Stimulated activated effector memory CD8-positive, alpha-beta T cell treated with anti-CD3 and anti-CD28 coated beads, Interleukin-12 subunit alpha, Interleukin-12 subunit beta, amount 100 ng/mL, for 72 hours (primary cell): ENCODE measurements around the gene INSL6.
A peak's percentile ranks its signal among the peaks of the same experiment; 100 is the strongest.
"Not testable (repeated sequence)": the region's sequence is repeated elsewhere in the genome, so short reads cannot be mapped to it uniquely, and the experiment has no call there.

Experiments used
- ATAC-seq: fragments of 150-1000 bp; cut with Tn5 transposase; 2 replicates; pipeline ENCODE4 v1.10.0; 2021
- DNase-seq, 2 donors: peaks; one replicate each; pipeline ENCODE4 v3.0.0; 2021 to 2022; ENCODE audit warnings: low spot score in 2 of 2
- H3K27ac Mint-ChIP-seq: one replicate; pipeline ENCODE4 v1.8.0; 2022; ENCODE audit warnings: mild to moderate bottlenecking, mixed read lengths
- H3K36me3 Mint-ChIP-seq: one replicate; pipeline ENCODE4 v1.8.0; 2022; ENCODE audit warnings: mild to moderate bottlenecking, mixed read lengths
- H3K4me1 Mint-ChIP-seq: one replicate; pipeline ENCODE4 v1.8.0; 2022; ENCODE audit warnings: mixed read lengths
- H3K4me3 Mint-ChIP-seq: one replicate; pipeline ENCODE4 v1.8.0; 2022; ENCODE audit warnings: mild to moderate bottlenecking, mixed read lengths
- H3K9me3 Mint-ChIP-seq: one replicate; pipeline ENCODE4 v1.8.0; 2022; ENCODE audit warnings: mixed read lengths

The INSL6 gene, protein sequence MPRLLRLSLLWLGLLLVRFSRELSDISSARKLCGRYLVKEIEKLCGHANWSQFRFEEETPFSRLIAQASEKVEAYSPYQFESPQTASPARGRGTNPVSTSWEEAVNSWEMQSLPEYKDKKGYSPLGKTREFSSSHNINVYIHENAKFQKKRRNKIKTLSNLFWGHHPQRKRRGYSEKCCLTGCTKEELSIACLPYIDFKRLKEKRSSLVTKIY

DNA sequence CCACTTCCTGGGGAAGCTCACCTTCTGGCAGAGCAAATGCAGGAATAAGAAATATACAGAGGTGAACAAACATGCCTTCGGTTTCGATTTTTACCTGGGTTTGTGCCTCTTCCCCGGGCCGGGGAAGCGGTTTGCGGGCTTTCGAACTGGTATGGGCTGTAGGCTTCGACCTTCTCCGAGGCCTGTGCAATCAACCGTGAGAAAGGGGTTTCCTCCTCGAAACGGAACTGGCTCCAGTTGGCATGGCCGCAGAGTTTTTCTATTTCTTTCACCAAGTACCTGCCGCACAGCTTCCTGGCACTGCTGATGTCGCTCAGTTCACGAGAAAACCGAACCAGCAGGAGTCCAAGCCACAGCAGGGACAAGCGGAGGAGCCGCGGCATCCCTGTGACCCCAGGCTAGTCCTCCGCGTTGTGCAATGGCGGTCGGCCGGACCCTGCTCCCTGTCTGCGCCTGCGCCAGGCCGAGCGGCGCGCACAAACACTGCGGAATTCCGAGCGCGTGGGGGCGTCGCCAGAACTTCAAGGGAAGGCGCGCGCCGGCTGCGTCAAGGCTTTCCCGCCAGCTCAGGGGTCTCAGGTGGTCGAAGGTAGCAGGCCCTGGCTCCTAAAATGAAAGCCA, at the start of gene INSL6:
INSL6 (minus strand) TSS at position 420 of the 621 bp plus-strand sequence; CDS start at position 383, 37 bp downstream.
- Mint-ChIP-seq H3K9me3 (no peaks in the 10 kb centered on the region), H3K27ac (no peak within 1 kb of the TSS), H3K4me3 (no peak within 1 kb of the TSS), H3K36me3 (no peaks in the 10 kb centered on the region), H3K4me1 (peaks cover 5% of the 10 kb centered on the region)
- ATAC-seq (no peak), DNase-seq (no peak)

DNA sequence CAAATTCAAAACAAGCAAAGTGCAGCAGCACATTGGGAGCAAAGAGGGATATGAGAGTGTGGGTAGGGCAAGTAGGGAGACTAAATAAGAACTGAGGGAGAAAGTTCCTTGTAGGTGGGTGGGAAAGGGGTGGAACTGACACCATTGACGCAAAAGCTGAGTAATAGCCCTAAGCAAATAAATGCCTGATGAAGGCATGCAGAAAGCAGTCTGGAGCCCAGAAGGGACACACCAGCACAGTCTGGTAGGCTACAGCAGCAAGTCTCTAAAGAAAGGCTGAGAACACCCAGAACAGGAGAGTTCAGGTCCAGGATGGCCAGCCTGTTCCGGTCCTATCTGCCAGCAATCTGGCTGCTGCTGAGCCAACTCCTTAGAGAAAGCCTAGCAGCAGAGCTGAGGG, 45.8 kb upstream of the INSL6 start, which contains the start of gene INSL4:
INSL4 (plus strand) TSS at position 208 of the 400 bp plus-strand sequence; CDS start at position 313, 105 bp downstream.
- Mint-ChIP-seq H3K9me3 (no peaks in the 10 kb centered on the region), H3K4me1 (no peaks in the 10 kb centered on the region), H3K4me3 (no peak within 1 kb of the TSS), H3K27ac (no peak within 1 kb of the TSS), H3K36me3 (no peaks in the 10 kb centered on the region)
- ATAC-seq (no peak), DNase-seq (no peak)

- no peak overlapping the region for H3K27ac Mint-ChIP-seq
- ATAC-seq = no peak
Measured at GRCh38 chr9:5230554-5230953, 45.1 kb upstream of the INSL6 start.

GRCh38 chr9:5205071-5205470, 19.6 kb upstream of the INSL6 start:
- DNase-seq (no peak), ATAC-seq (peak; percentile 76)
- H3K9me3 Mint-ChIP-seq = peaks cover 5% of the 10 kb centered on the region
- H3K27ac Mint-ChIP-seq = no peak overlapping the region
- H3K4me1 Mint-ChIP-seq = no peaks in the 10 kb centered on the region
- no peaks in the 10 kb centered on the region for H3K36me3 Mint-ChIP-seq
- no peak overlapping the region for H3K4me3 Mint-ChIP-seq

More at GRCh38 chr9:5230554-5230953, 45.1 kb upstream of the INSL6 start:
- no peaks in the 10 kb centered on the region for H3K36me3 Mint-ChIP-seq
- DNase-seq = no peak
- H3K4me3 Mint-ChIP-seq = no peak overlapping the region
- no peaks in the 10 kb centered on the region for H3K4me1 Mint-ChIP-seq
- H3K9me3 Mint-ChIP-seq = no peaks in the 10 kb centered on the region

DNA sequence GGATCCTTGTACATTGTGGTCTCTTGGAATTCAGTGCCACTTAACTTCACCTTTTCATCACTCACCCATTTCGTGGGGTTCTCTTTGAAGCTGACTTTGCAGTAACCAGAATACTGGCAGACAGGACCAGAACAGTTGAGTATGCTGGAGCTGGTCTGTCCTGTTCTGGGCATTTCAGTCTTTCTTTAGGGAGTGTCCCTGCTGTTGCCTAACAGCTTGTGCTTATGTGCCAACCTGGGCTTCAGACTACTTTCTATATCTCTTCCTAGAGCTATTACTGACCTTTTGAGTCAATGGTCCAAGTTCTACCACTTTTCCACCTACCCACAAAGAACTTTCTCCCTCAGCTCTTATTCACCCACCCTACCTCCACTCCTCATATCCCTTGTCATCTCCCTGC, 10.0 kb upstream of the INSL6 start:
- H3K27ac Mint-ChIP-seq = no peak overlapping the region
- no peaks in the 10 kb centered on the region for H3K9me3 Mint-ChIP-seq
- no peaks in the 10 kb centered on the region for H3K4me1 Mint-ChIP-seq
- no peak for ATAC-seq
- no peak for DNase-seq
- H3K36me3 Mint-ChIP-seq = no peaks in the 10 kb centered on the region
- no peak overlapping the region for H3K4me3 Mint-ChIP-seq

DNA sequence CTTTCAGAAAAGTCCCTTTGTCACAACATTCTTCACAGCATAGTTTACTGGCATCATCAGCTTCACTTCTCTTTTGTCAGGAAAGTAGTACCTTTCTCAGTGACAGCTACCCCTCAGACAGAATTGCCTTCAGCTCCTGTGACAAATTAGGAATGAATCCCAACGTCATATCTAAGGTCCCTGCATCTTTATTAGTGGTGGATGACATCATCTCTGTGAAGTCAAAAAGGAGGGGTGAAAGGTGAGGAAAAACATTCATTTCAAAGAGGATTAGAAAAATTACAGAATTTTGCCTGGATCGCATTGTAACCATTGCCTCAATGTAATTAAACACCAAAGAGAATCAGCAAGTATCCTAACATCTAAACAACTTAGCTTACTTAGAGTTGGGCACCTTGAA, 7.9 kb upstream of the INSL6 start:
- DNase-seq (no peak), ATAC-seq (no peak)
- no peaks in the 10 kb centered on the region for H3K36me3 Mint-ChIP-seq
- no peak overlapping the region for H3K4me3 Mint-ChIP-seq
- H3K4me1 Mint-ChIP-seq = no peaks in the 10 kb centered on the region
- H3K9me3 Mint-ChIP-seq = no peaks in the 10 kb centered on the region
- H3K27ac Mint-ChIP-seq = no peak overlapping the region

DNA sequence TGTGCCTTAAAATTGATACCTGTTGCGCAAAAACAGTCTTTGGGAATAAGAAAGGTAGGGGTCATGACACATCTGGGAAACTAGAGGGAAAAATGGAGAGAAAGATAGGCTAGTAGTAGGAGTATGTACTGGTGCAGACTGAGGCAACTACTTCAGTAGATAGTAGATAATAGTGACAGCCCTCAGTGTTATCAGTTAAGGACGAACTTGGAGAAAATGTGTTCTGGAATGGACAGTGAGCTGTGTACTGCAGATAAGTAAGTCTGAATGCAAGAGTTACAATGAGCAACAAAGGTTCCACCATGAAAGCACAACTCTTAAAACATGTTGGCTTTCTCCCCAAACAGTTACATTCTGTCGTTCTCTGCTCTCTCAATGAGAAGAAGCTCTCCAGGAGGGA, 6.5 kb upstream of the INSL6 start:
- no peaks in the 10 kb centered on the region for H3K4me1 Mint-ChIP-seq
- H3K27ac Mint-ChIP-seq = no peak overlapping the region
- ATAC-seq (no peak), DNase-seq (no peak)
- no peaks in the 10 kb centered on the region for H3K36me3 Mint-ChIP-seq
- no peak overlapping the region for H3K4me3 Mint-ChIP-seq
- no peaks in the 10 kb centered on the region for H3K9me3 Mint-ChIP-seq

DNA sequence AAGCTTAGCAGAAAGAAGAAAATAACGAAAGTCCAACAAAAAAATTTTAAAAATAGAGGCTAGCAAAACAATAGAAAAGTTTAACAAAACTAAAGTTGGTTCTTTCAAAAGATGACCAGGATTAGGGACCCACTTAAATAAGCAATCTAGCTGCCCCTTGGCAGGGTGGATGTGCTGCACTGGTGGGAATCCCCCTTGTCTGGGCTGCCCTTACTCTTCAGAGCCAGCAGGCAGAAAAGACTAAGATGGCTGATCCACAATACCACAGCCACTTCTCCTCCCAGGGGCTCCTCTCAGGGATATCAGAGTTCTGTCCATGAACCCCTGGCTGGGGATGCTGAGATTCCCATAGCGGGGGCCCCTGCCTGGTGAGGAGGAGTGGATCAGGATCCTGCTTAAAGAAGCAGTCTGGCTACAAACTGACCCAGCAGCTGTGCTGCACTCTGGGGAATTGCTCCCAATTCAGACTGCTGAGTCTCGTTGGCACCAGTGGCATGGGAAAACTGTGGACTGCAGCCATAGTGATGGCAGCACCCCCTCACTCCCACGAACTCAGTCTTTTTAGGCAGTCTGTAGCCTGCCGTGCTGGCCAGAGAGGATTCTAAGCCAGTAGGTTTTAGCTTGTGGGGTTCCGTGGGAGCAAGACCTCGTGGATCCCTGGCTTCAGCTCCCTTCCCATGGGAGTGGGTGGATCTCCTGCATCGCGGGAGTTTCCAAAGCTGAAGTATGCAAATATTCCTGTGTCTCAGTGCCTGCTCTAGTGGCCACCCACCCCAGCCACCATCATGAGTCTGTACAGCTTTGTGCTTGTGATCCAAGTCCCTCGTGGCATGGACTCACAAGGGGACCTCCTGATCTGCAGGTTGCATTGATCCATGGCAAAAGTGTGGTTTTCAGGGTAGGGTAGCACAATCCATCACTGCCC, 2.9 kb upstream of the INSL6 start:
- DNase-seq (no peak), ATAC-seq (no peak)
- Mint-ChIP-seq H3K4me3 (no peak overlapping the region), H3K9me3 (no peaks in the 10 kb centered on the region), H3K27ac (no peak overlapping the region), H3K36me3 (no peaks in the 10 kb centered on the region), H3K4me1 (peaks cover 5% of the 10 kb centered on the region)

DNA sequence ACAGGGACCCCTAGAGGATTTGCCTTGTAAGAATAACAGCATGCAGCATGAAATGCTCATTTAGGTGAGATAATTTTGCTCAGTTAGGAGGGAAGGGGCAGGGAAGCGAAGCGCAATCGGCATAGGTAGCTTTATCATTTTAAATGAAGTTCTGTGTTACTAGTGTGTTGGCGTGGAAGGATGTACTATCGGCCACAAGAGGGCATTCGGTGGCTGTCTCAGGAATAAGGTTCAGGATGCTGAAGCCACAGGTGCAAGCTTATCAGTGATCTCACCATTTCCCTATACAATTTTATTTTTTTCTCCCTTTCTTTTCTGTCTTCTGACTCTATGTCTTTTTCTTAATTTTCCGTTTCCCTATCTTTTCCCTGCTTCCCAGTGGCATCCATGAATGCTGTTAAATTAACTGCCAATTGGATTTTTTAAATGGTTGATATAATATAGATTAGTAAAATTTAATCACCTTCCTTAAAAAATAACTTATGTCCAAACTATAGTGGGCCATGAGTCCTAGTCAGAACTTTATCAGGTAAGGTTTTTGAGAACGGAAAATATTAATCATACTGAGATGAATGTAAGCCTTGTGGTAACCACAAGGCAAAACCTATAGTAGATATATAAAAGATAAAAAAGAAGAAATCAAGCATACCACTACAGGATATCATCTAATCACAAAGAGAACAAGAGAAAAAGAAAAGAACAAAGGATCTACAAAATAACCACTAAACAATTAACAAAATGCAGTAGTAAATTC, 1.2 kb upstream of the INSL6 start:
- Mint-ChIP-seq H3K9me3 (no peaks in the 10 kb centered on the region), H3K27ac (peak overlapping the region; percentile 9), H3K4me1 (peaks cover 5% of the 10 kb centered on the region), H3K36me3 (no peaks in the 10 kb centered on the region), H3K4me3 (no peak overlapping the region)
- peak; percentile 78 for ATAC-seq
- DNase-seq = peak in 1 of 2 donors; percentile 59

- DNase-seq (no peak), ATAC-seq (no peak)
- Mint-ChIP-seq H3K9me3 (no peaks in the 10 kb centered on the region), H3K4me1 (peaks cover 5% of the 10 kb centered on the region), H3K36me3 (no peaks in the 10 kb centered on the region), H3K27ac (no peak overlapping the region), H3K4me3 (no peak overlapping the region)
Measured at GRCh38 chr9:5184776-5185175, 663 bp downstream of the INSL6 start.

DNA sequence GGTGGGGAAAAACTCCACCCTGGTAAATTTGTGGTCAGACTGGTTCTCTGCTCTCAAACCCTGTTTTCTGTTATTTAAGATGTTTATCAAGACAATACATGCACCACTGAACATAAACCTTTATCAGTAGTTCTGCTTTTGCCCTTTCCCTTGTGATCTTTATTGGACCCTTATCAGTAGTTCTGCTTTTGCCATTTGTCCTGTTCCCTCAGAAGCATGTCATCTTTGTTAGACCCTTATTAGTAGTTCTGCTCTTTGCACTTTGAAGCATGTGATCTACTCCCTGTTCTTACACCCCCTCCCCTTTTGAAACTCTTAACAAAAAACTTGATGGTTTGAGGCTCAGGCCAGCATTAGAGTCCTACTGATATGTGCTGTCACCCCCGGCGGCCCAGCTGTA, 4.8 kb downstream of the INSL6 start:
- not testable (repeated sequence) for H3K9me3 Mint-ChIP-seq, ATAC-seq, H3K36me3 Mint-ChIP-seq, DNase-seq, H3K4me3 Mint-ChIP-seq, H3K27ac Mint-ChIP-seq
- H3K4me1 Mint-ChIP-seq = peaks cover 21% of the 10 kb centered on the region

- ATAC-seq = peak; percentile 74
- H3K9me3 Mint-ChIP-seq = peaks cover 8% of the 10 kb centered on the region
- no peak overlapping the region for H3K27ac Mint-ChIP-seq
- peaks cover 15% of the 10 kb centered on the region for H3K4me1 Mint-ChIP-seq
- no peak for DNase-seq
- no peaks in the 10 kb centered on the region for H3K36me3 Mint-ChIP-seq
- H3K4me3 Mint-ChIP-seq = no peak overlapping the region
Measured at GRCh38 chr9:5178126-5178805, 7.2 kb downstream of the INSL6 start.

GRCh38 chr9:5146241-5146640, 39.2 kb downstream of the INSL6 start:
- no peak overlapping the region for H3K27ac Mint-ChIP-seq
- ATAC-seq (no peak), DNase-seq (no peak)
- peaks cover 18% of the 10 kb centered on the region for H3K9me3 Mint-ChIP-seq
- H3K4me3 Mint-ChIP-seq = no peak overlapping the region
- no peaks in the 10 kb centered on the region for H3K4me1 Mint-ChIP-seq
- peaks cover 18% of the 10 kb centered on the region for H3K36me3 Mint-ChIP-seq

GRCh38 chr9:5144217-5144616, 41.2 kb downstream of the INSL6 start:
- Mint-ChIP-seq H3K36me3 (peaks cover 18% of the 10 kb centered on the region), H3K4me1 (no peaks in the 10 kb centered on the region), H3K9me3 (peaks cover 15% of the 10 kb centered on the region), H3K4me3 (no peak overlapping the region), H3K27ac (no peak overlapping the region)
- DNase-seq = no peak
- no peak for ATAC-seq
